Measurements from ENCODE around the gene SEC61B. TPM values are rescaled to one million over a fixed set of nuclear protein-coding genes. Genes with fewer than 3 reads are reported as not detected.

The SEC61B gene
- total and polyA plus RNA-seq, 10 of the 15 experiments (the other 5 are each of a cell fraction or from before 2014, with no cell fraction given): 108 to 747 (median 301) TPM

GRCh38 chr9:99259231-99259918, 37.3 kb downstream of the SEC61B start (continued):
- TF ChIP-seq RUNX3 (IDR thresholded peaks at IDR 0.05; ENCODE audit: low read length): 0 out of 2 replicates have a peak, but pooled peaks have one; percentile 16
- no peak for TF ChIP-seq EGR1 (IDR thresholded peaks at IDR 0.05; ENCODE audit: borderline replicate concordance in 1 of 2, low read depth in 2 of 2, low read length in 2 of 2)
- no peak for TF ChIP-seq ZSCAN29 (IDR thresholded peaks at IDR 0.05)
- no peak for TF ChIP-seq GATAD2B (conservative IDR thresholded peaks at IDR 0.05; ENCODE audit: low read depth)
- TF ChIP-seq NFYB (IDR thresholded peaks at IDR 0.05; ENCODE audit: insufficient read depth, low read depth, low read length): no peak
- no peak for TF ChIP-seq MLLT1 (IDR thresholded peaks at IDR 0.05)
- 0 out of 2 replicates have a peak, but pooled peaks have one; percentile 34 for TF ChIP-seq YY1 (IDR thresholded peaks at IDR 0.05; ENCODE audit: low read depth, low read length)
- no peak for TF ChIP-seq HCFC1 (IDR thresholded peaks at IDR 0.05; ENCODE audit: low read length)
- TF ChIP-seq TBL1XR1 (IDR thresholded peaks at IDR 0.05; ENCODE audit: low read depth, low read length): no peak
- TF ChIP-seq ZNF622 (IDR thresholded peaks at IDR 0.05): no peak
- no peak for TF ChIP-seq NRF1 (conservative IDR thresholded peaks at IDR 0.05; ENCODE audit: low read depth, low read length)
- TF ChIP-seq MXI1 (IDR thresholded peaks at IDR 0.05; ENCODE audit: low read depth, low read length): no peak
- no peak for TF ChIP-seq ETV6 (conservative IDR thresholded peaks at IDR 0.05 in 1 of 2, IDR thresholded peaks at IDR 0.05 in 1 of 2; ENCODE audit: borderline replicate concordance in 1 of 2, low read depth in 1 of 2)
- TF ChIP-seq SIN3A (IDR thresholded peaks at IDR 0.05; ENCODE audit: low read depth, low read length): no peak
- no peak for TF ChIP-seq EZH2 (IDR thresholded peaks at IDR 0.05; ENCODE audit: borderline replicate concordance, control insufficient read depth, low read depth, low read length)
- TF ChIP-seq, protein P1, sequence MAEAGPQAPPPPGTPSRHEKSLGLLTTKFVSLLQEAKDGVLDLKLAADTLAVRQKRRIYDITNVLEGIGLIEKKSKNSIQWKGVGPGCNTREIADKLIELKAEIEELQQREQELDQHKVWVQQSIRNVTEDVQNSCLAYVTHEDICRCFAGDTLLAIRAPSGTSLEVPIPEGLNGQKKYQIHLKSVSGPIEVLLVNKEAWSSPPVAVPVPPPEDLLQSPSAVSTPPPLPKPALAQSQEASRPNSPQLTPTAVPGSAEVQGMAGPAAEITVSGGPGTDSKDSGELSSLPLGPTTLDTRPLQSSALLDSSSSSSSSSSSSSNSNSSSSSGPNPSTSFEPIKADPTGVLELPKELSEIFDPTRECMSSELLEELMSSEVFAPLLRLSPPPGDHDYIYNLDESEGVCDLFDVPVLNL (IDR thresholded peaks at IDR 0.05; ENCODE audit: low read depth, low read length): no peak
- TF ChIP-seq ESRRA (IDR thresholded peaks at IDR 0.05; ENCODE audit: low read length): no peak
- TF ChIP-seq PAX8 (IDR thresholded peaks at IDR 0.05): no peak
- no peak for TF ChIP-seq HDGF (IDR thresholded peaks at IDR 0.05)
- TF ChIP-seq, protein P2, sequence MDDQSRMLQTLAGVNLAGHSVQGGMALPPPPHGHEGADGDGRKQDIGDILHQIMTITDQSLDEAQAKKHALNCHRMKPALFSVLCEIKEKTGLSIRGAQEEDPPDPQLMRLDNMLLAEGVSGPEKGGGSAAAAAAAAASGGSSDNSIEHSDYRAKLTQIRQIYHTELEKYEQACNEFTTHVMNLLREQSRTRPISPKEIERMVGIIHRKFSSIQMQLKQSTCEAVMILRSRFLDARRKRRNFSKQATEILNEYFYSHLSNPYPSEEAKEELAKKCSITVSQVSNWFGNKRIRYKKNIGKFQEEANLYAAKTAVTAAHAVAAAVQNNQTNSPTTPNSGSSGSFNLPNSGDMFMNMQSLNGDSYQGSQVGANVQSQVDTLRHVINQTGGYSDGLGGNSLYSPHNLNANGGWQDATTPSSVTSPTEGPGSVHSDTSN (IDR thresholded peaks at IDR 0.05; ENCODE audit: insufficient replicate concordance, low read depth, low read length): no peak
- no peak for TF ChIP-seq SUPT20H (IDR thresholded peaks at IDR 0.05; ENCODE audit: borderline replicate concordance, control insufficient read depth, low read depth, low read length)
- TF ChIP-seq TAF1 (IDR thresholded peaks at IDR 0.05; ENCODE audit: borderline replicate concordance, low read depth, low read length): no peak
- TF ChIP-seq, protein P3, sequence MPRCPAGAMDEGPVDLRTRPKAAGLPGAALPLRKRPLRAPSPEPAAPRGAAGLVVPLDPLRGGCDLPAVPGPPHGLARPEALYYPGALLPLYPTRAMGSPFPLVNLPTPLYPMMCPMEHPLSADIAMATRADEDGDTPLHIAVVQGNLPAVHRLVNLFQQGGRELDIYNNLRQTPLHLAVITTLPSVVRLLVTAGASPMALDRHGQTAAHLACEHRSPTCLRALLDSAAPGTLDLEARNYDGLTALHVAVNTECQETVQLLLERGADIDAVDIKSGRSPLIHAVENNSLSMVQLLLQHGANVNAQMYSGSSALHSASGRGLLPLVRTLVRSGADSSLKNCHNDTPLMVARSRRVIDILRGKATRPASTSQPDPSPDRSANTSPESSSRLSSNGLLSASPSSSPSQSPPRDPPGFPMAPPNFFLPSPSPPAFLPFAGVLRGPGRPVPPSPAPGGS (IDR thresholded peaks at IDR 0.05; ENCODE audit: borderline replicate concordance, insufficient read depth, low read depth, low read length, poor library complexity, severe bottlenecking): no peak
- TF ChIP-seq POLR2AphosphoS5 (IDR thresholded peaks at IDR 0.05; ENCODE audit: low read length): no peak
- no peak for TF ChIP-seq RFX5 (IDR thresholded peaks at IDR 0.05; ENCODE audit: low read depth, low read length)
- no peak for TF ChIP-seq MYB (IDR thresholded peaks at IDR 0.05; ENCODE audit: borderline replicate concordance, low read depth, low read length)
- TF ChIP-seq CBX5 (IDR thresholded peaks at IDR 0.05; ENCODE audit: low read depth): no peak

Data from GM12878 (cell line).